Measurements from ENCODE around the gene C1QA.

DNA sequence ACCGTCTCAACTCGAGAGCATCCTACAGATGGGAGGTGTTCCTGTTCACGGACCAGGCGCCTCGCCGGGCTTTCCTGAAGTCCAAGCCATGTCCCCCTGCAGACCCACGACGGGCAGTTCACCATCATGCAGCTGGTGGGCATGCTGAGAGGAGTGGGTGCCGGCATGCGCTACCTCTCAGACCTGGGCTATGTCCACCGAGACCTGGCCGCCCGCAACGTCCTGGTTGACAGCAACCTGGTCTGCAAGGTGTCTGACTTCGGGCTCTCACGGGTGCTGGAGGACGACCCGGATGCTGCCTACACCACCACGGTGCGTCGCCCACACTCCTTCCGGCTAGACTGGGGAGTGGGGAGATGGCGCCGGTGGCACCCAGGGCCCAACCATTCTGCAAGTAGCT, 37.7 kb upstream of the C1QA start:
- TF ChIP-seq, protein P1, sequence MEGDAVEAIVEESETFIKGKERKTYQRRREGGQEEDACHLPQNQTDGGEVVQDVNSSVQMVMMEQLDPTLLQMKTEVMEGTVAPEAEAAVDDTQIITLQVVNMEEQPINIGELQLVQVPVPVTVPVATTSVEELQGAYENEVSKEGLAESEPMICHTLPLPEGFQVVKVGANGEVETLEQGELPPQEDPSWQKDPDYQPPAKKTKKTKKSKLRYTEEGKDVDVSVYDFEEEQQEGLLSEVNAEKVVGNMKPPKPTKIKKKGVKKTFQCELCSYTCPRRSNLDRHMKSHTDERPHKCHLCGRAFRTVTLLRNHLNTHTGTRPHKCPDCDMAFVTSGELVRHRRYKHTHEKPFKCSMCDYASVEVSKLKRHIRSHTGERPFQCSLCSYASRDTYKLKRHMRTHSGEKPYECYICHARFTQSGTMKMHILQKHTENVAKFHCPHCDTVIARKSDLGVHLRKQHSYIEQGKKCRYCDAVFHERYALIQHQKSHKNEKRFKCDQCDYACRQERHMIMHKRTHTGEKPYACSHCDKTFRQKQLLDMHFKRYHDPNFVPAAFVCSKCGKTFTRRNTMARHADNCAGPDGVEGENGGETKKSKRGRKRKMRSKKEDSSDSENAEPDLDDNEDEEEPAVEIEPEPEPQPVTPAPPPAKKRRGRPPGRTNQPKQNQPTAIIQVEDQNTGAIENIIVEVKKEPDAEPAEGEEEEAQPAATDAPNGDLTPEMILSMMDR (IDR thresholded peaks at IDR 0.05; ENCODE audit: insufficient read depth, low read length) = no peak
- TF ChIP-seq SPI1 (IDR thresholded peaks at IDR 0.05; ENCODE audit: borderline replicate concordance, low read depth) = no peak
